Measurements from ENCODE around the gene ZNF791. TPM values are rescaled to one million over a fixed set of nuclear protein-coding genes. Genes with fewer than 3 reads are reported as not detected.

The ZNF791 gene
- polyA plus RNA-seq, 3 donors = 5.2 to 8.2 (median 5.9) TPM

- H3K4me3 ChIP-seq (replicated peaks in 1 of 3; ENCODE audit: low read depth in 2 of 3, low read length in 3 of 3) = peak overlapping the region in 1 of 3 experiments; percentile 5
- peaks cover 46 to 81% of the 10 kb centered on the region in 2 donors for H3K36me3 ChIP-seq (replicated peaks in 1 of 2; ENCODE audit: control insufficient read depth in 1 of 2, insufficient read depth in 2 of 2, low read length in 2 of 2)
- Mint-ChIP-seq H3K27me3 (ENCODE audit: low read depth in 3 of 3) (no peaks in the 10 kb centered on the region), H3K4me1 (no peaks in the 10 kb centered on the region), H3K27ac (no peak overlapping the region), H3K36me3 (peaks cover 61 to 91% of the 10 kb centered on the region in 2 donors), H3K4me3 (no peak overlapping the region), H3K9me3 (peaks cover 27 to 47% (median 41%) of the 10 kb centered on the region in 7 donors)
- intact Hi-C loops (cut with micrococcal nuclease) = no loop called here
- H3K4me1 ChIP-seq (ENCODE audit: control insufficient read depth in 1 of 2, insufficient read depth in 2 of 2, low read length in 2 of 2) = no peaks in the 10 kb centered on the region
- H4K20me1 ChIP-seq (ENCODE audit: insufficient read depth, low read length) = peaks cover 4% of the 10 kb centered on the region
- DNase-seq = no peak
- H2AFZ ChIP-seq (ENCODE audit: insufficient read depth, low read depth, low read length, poor library complexity, severe bottlenecking) = no peak overlapping the region
- H3K4me2 ChIP-seq (replicated peaks; ENCODE audit: extremely low read depth, low read length, poor library complexity, severe bottlenecking) = no peak overlapping the region
- no peaks in the 10 kb centered on the region for H3K27me3 ChIP-seq (ENCODE audit: control insufficient read depth in 2 of 2, insufficient read depth in 2 of 2, low read length in 2 of 2)
- no peak for TF ChIP-seq CTCF (IDR thresholded peaks at IDR 0.05)
- H3K79me2 ChIP-seq (ENCODE audit: insufficient read depth, low read length) = peaks cover 3% of the 10 kb centered on the region
- 100% methylated on average over 2 of the region's 17 CpGs for WGBS (ENCODE audit: insufficient coverage)
- peaks cover 22 to 37% of the 10 kb centered on the region in 2 donors for H3K9me3 ChIP-seq (replicated peaks in 1 of 2; ENCODE audit: control insufficient read depth in 1 of 2, insufficient read depth in 1 of 2, low read length in 2 of 2)
- no peak overlapping the region for H3K27ac ChIP-seq (ENCODE audit: low read depth in 1 of 2, low read length in 2 of 2)
- H3K9ac ChIP-seq (ENCODE audit: insufficient read depth, low read length, poor library complexity, severe bottlenecking) = no peak overlapping the region
Measured at GRCh38 chr19:12628040-12629022, 17.6 kb downstream of the ZNF791 start.

GRCh38 chr19:12629215-12629614 is 18.5 kb downstream of the ZNF791 start:
- H3K27ac ChIP-seq (ENCODE audit: low read depth in 1 of 2, low read length in 2 of 2) = no peak overlapping the region
- Mint-ChIP-seq H3K27me3 (ENCODE audit: low read depth in 3 of 3) (no peaks in the 10 kb centered on the region), H3K9me3 (peaks cover 27 to 47% (median 36%) of the 10 kb centered on the region in 7 donors), H3K27ac (no peak overlapping the region), H3K4me1 (no peaks in the 10 kb centered on the region), H3K36me3 (peaks cover 62 to 88% of the 10 kb centered on the region in 2 donors), H3K4me3 (no peak overlapping the region)
- no CpG with 5 or more reads among the region's 7 CpGs for WGBS (ENCODE audit: insufficient coverage)
- H3K4me1 ChIP-seq (ENCODE audit: control insufficient read depth in 1 of 2, insufficient read depth in 2 of 2, low read length in 2 of 2) = no peaks in the 10 kb centered on the region
- DNase-seq = no peak
- H3K36me3 ChIP-seq (replicated peaks in 1 of 2; ENCODE audit: control insufficient read depth in 1 of 2, insufficient read depth in 2 of 2, low read length in 2 of 2) = peaks cover 46 to 72% of the 10 kb centered on the region in 2 donors
- H3K9me3 ChIP-seq (replicated peaks in 1 of 2; ENCODE audit: control insufficient read depth in 1 of 2, insufficient read depth in 1 of 2, low read length in 2 of 2) = peaks cover 22 to 37% of the 10 kb centered on the region in 2 donors
- H4K20me1 ChIP-seq (ENCODE audit: insufficient read depth, low read length) = no peaks in the 10 kb centered on the region
- H3K79me2 ChIP-seq (ENCODE audit: insufficient read depth, low read length) = no peaks in the 10 kb centered on the region
- H3K4me2 ChIP-seq (replicated peaks; ENCODE audit: extremely low read depth, low read length, poor library complexity, severe bottlenecking) = no peak overlapping the region
- H3K9ac ChIP-seq (ENCODE audit: insufficient read depth, low read length, poor library complexity, severe bottlenecking) = no peak overlapping the region
- H2AFZ ChIP-seq (ENCODE audit: insufficient read depth, low read depth, low read length, poor library complexity, severe bottlenecking) = no peak overlapping the region
- intact Hi-C loops (cut with micrococcal nuclease) = no loop called here
- TF ChIP-seq CTCF (IDR thresholded peaks at IDR 0.05) = no peak
- no peak overlapping the region for H3K4me3 ChIP-seq (replicated peaks in 1 of 3; ENCODE audit: low read depth in 2 of 3, low read length in 3 of 3)
- H3K27me3 ChIP-seq (ENCODE audit: control insufficient read depth in 2 of 2, insufficient read depth in 2 of 2, low read length in 2 of 2) = no peaks in the 10 kb centered on the region
